Measurements from ENCODE around the gene NEB.
"Not testable (repeated sequence)": the region's sequence is repeated elsewhere in the genome, so short reads cannot be mapped to it uniquely, and the experiment has no call there.

Gene NEB

DNA sequence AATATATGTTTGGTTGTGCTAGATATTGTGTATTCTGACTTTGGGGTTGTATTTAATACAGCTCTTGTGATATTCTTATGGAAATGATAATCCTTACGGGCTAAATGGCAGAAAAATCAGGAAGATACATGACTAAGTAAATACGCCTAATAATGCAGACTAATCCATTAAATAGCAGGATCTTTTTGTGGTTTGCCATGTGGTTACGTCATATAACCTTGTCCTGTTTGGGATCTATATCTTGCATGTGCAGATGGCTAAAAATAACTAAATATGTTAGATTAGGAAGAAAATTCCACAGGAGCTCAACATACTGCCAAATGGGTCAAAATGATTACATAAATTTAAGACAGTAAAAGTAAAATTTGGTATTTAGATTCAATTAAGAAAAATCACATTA, 83.0 kb downstream of the NEB start:
- in situ Hi-C loops (cut with HindIII; ENCODE audit: low sequenced_read_pairs), result no loop called here
- no peak for DNase-seq (ENCODE audit: low read depth)
- TF ChIP-seq, protein P1, sequence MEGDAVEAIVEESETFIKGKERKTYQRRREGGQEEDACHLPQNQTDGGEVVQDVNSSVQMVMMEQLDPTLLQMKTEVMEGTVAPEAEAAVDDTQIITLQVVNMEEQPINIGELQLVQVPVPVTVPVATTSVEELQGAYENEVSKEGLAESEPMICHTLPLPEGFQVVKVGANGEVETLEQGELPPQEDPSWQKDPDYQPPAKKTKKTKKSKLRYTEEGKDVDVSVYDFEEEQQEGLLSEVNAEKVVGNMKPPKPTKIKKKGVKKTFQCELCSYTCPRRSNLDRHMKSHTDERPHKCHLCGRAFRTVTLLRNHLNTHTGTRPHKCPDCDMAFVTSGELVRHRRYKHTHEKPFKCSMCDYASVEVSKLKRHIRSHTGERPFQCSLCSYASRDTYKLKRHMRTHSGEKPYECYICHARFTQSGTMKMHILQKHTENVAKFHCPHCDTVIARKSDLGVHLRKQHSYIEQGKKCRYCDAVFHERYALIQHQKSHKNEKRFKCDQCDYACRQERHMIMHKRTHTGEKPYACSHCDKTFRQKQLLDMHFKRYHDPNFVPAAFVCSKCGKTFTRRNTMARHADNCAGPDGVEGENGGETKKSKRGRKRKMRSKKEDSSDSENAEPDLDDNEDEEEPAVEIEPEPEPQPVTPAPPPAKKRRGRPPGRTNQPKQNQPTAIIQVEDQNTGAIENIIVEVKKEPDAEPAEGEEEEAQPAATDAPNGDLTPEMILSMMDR (IDR thresholded peaks at IDR 0.05; ENCODE audit: low read depth, low read length, missing control alignments), result no peak
- H3K4me3 ChIP-seq (ENCODE audit: low read depth, low read length), result no peak overlapping the region

DNA sequence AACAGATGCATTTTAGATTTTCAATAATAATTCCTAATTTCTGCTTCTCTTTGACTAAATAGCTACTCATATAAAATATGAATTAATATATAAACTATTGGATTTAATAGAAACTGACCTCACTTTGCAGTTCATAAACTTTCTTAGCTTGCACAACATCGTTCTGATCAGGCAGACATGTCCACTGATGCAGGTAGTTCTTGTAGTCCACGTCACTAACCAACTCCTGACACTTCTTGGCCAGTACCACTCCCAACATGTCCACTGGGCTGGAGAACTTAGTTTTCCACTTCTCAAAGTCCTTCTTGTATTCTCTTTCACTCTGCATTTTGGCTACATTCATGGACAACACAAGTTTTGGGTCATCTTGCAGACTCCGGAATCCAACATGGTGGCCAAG, 83.8 kb downstream of the NEB start:
- TF ChIP-seq, protein P1 (IDR thresholded peaks at IDR 0.05; ENCODE audit: low read depth, low read length, missing control alignments), result no peak
- H3K4me3 ChIP-seq (ENCODE audit: low read depth, low read length), result no peak overlapping the region
- in situ Hi-C loops (cut with HindIII; ENCODE audit: low sequenced_read_pairs), result no loop called here
- no peak for DNase-seq (ENCODE audit: low read depth)

DNA sequence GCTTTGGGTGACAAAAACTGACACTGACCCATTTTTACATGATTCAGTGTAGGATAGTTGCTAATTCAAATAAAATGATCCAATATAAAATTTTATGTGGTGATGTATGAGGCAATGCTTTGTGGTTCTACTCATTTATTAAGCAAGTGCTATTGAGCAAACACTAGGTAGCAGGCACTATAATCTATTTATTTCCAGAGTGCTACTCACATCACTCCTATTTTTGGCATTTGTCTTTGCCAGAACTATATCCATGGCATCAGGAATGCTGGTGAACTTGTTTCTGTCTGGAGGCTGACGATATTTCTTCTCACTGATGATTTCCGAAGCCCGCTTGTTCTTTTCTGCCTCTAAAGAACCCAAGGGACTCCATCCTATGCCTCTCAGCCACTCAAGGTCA, 84.3 kb downstream of the NEB start:
- DNase-seq (ENCODE audit: low read depth), result no peak
- TF ChIP-seq, protein P1 (IDR thresholded peaks at IDR 0.05; ENCODE audit: low read depth, low read length, missing control alignments), result no peak
- H3K4me3 ChIP-seq (ENCODE audit: low read depth, low read length), result no peak overlapping the region
- in situ Hi-C loops (cut with HindIII; ENCODE audit: low sequenced_read_pairs), result no loop called here

DNA sequence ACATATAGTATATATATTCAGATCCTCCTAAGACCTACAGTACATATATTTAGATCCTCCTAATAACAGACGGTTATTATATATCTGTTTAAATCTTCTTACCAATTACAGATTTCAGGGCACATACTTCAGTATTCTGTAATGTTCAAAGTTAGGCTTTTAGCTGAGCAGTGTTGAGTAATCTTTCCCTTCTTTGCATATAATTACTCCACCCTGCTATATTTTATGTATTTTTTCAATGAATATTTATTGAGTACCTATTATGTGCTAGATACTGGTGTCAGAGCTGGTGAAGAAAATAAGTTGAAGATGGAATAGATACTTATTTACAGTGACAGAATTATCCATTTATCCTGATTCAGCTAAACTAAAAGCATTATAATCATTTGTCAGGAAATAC, 84.9 kb downstream of the NEB start:
- H3K4me3 ChIP-seq (ENCODE audit: low read depth, low read length), result no peak overlapping the region
- in situ Hi-C loops (cut with HindIII; ENCODE audit: low sequenced_read_pairs), result no loop called here
- TF ChIP-seq, protein P1 (IDR thresholded peaks at IDR 0.05; ENCODE audit: low read depth, low read length, missing control alignments), result no peak
- DNase-seq (ENCODE audit: low read depth), result no peak

DNA sequence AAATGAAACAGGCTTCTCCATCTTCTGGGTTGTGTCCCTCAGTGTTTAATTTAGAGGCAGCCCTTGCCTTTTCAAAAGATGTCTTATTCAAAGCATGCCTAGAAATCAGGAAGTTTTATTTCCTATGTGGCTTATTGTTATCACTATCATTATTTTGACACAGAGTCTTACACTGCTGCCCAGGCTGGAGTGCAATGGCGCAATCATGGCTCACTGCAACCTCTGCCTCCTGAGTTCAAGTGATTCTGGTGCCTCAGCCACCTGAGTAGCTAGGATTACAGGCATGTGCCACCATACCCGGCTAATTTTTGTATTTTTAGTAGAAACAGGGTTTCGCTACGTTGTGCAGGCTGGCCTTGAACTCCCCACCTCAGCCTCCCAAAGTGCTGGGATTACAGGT, 87.8 kb downstream of the NEB start:
- H3K4me3 ChIP-seq (ENCODE audit: low read depth, low read length); DNase-seq (ENCODE audit: low read depth); in situ Hi-C loops (cut with HindIII; ENCODE audit: low sequenced_read_pairs): not testable (repeated sequence)

DNA sequence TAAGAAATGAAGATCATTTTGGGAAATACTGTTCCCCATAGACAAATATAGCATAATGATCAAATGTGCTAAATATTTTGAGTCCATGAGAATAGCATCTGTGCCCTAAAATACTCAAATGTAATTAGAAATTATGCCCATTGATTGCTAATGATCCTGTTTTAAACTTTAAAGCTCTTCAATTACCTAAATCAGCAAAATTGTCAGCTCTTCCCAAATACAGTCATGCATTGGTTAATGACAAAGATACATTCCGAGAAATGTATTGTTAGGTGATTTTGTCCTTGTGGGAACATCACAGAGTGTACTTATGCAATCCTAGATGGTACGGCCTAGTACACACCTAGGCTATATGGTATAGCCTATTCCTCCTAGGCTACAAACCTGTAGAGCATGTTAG, 89.7 kb downstream of the NEB start:
- TF ChIP-seq, protein P1 (IDR thresholded peaks at IDR 0.05; ENCODE audit: low read depth, low read length, missing control alignments), result no peak
- in situ Hi-C loops (cut with HindIII; ENCODE audit: low sequenced_read_pairs), result no loop called here
- DNase-seq (ENCODE audit: low read depth), result no peak
- H3K4me3 ChIP-seq (ENCODE audit: low read depth, low read length), result no peak overlapping the region

DNA sequence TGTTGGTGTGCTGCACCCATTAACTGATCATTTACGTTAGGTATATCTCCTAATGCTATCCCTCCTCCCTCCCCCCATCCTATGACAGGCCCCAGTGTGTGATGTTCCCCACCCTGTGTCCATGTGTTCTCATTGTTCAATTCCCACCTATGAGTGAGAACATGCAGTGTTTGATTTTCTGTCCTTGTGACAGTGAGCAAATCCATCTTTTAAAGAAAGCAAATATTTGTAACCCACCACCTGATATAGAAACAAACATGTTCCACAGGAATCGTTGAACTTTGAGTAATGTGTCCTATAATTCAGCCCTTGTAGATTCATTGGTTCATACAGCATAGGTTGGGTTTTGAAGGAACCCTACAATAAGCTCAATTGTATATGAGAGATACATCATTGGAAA, 92.4 kb downstream of the NEB start:
- in situ Hi-C loops (cut with HindIII; ENCODE audit: low sequenced_read_pairs); DNase-seq (ENCODE audit: low read depth); H3K4me3 ChIP-seq (ENCODE audit: low read depth, low read length): not testable (repeated sequence)

DNA sequence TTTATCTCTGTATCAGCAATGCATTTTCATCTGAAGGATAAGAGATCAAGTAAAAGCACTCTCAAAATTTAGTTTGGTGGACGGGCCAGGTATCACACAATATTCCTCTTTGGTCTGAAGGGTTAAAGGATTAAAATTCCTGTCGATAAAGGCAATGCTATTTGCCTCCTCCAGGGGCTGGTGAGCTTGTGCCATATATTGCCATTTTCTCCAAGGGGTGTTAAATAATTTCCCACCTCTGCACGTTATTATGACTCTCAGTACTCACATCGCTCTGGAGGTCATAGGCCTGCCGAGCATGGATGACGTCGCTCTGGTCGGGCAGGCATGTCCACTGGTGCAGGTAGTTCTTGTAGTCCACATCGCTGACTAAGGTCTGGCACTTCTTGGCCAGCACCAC, 94.2 kb downstream of the NEB start:
- no peak overlapping the region for H3K4me3 ChIP-seq (ENCODE audit: low read depth, low read length)
- in situ Hi-C loops (cut with HindIII; ENCODE audit: low sequenced_read_pairs), result no loop called here
- no peak for DNase-seq (ENCODE audit: low read depth)
- TF ChIP-seq, protein P1 (IDR thresholded peaks at IDR 0.05; ENCODE audit: low read depth, low read length, missing control alignments), result no peak

All from astrocyte of the cerebellum (primary cell).